Hepatocyte (in vitro differentiated cells): ENCODE results near the gene UCP3. TPM values are rescaled to one million over a fixed set of nuclear protein-coding genes. Genes with fewer than 3 reads are reported as not detected.
"Not testable (repeated sequence)": the region's sequence is repeated elsewhere in the genome, so short reads cannot be mapped to it uniquely, and the experiment has no call there.

Experiments
- DNase-seq: peaks from one replicate; pipeline ENCODE4 v3.0.0-alpha.2; 2016; ENCODE audit warnings: low spot score
- H2AFZ ChIP-seq: fragments of 200-600 bp; sonication (generic); 2 replicates; pipeline ENCODE4 v1.6.0; 2016; ENCODE audit warnings: antibody characterized with exemption, mild to moderate bottlenecking
- H3K27ac ChIP-seq: fragments of 200-600 bp; sonication (generic); 2 replicates; pipeline ENCODE4 v1.5.1; 2016; ENCODE audit warnings: mild to moderate bottlenecking
- H3K27me3 ChIP-seq: fragments of 200-600 bp; sonication (generic); 2 replicates; pipeline ENCODE4 v1.6.1; 2016
- H3K36me3 ChIP-seq: fragments of 200-600 bp; sonication (generic); replicated peaks from 2 replicates; pipeline ENCODE4 v1.5.1; 2016; ENCODE audit warnings: low read depth; ENCODE audit not compliant: insufficient read depth
- H3K4me1 ChIP-seq: fragments of 200-600 bp; sonication (generic); 2 replicates; pipeline ENCODE4 v1.5.1; 2016; ENCODE audit warnings: mild to moderate bottlenecking, moderate library complexity; ENCODE audit not compliant: insufficient read depth
- H3K4me2 ChIP-seq: fragments of 200-600 bp; sonication (generic); 2 replicates; pipeline ENCODE4 v1.6.0; 2016
- H3K4me3 ChIP-seq: fragments of 200-600 bp; sonication (generic); 2 replicates; pipeline ENCODE4 v1.5.1; 2016; ENCODE audit warnings: mild to moderate bottlenecking
- H3K79me2 ChIP-seq: fragments of 200-600 bp; sonication (generic); 2 replicates; pipeline ENCODE4 v1.6.0; 2017; ENCODE audit warnings: mild to moderate bottlenecking
- H3K9me2 ChIP-seq: fragments of 200-600 bp; sonication (generic); replicated peaks from 2 replicates; pipeline ENCODE4 v1.6.0; 2017; ENCODE audit warnings: mild to moderate bottlenecking; ENCODE audit not compliant: insufficient read depth
- H3K9me3 ChIP-seq: fragments of 200-600 bp; sonication (generic); 2 replicates; pipeline ENCODE4 v1.5.1; 2016; ENCODE audit warnings: low read depth, mild to moderate bottlenecking
- H4K20me1 ChIP-seq: fragments of 200-600 bp; sonication (generic); 2 replicates; pipeline ENCODE4 v1.6.0; 2016; ENCODE audit warnings: mild to moderate bottlenecking; ENCODE audit not compliant: insufficient read depth, poor library complexity, severe bottlenecking
- EZH2 ChIP-seq: fragments of 200-600 bp; sonication (generic); IDR thresholded peaks from 2 replicates; pipeline ENCODE4 v1.6.1; 2016; ENCODE audit warnings: antibody characterized with exemption, mild to moderate bottlenecking, borderline replicate concordance
- EZH2phosphoT487 ChIP-seq: fragments of 200-600 bp; sonication (generic); IDR thresholded peaks from one replicate; pipeline ENCODE4 v1.6.1; 2018; ENCODE audit warnings: antibody characterized with exemption, mild to moderate bottlenecking, low read depth, moderate library complexity; ENCODE audit not compliant: unreplicated experiment, severe bottlenecking
- WGBS: methylation state at CpG from one replicate; pipeline ENCODE4 v1.1.6; 2016; ENCODE audit warnings: low lambda C conversion rate; ENCODE audit errors: missing lambda C conversion rate; 5-methylcytosine and 5-hydroxymethylcytosine counted together
- polyA plus RNA-seq: library from polyadenylated mRNA; unstranded; fragments of >200 nt; fragmentation: Nextera tagmentation; extraction: Ambion mirVana; gene quantifications from 2 replicates; pipeline ENCODE4 v1.2.1, GENCODE V29; 2016
- total RNA-seq: library from RNA; depleted of rRNA; stranded (reverse); fragments of >200 nt; gene quantifications from 2 replicates; pipeline ENCODE4 v1.2.3, GENCODE V29; 2014
- TF ChIP-seq, protein P1 (sequence below): fragments of 200-600 bp; sonication (generic); IDR thresholded peaks from 2 replicates; pipeline ENCODE4 v1.5.1; 2016; ENCODE audit warnings: antibody characterized with exemption, mild to moderate bottlenecking; ENCODE audit not compliant: poor library complexity

The UCP3 gene
- total and polyA plus RNA-seq, 2 experiments from 2014 or later: 0.80 TPM; not detected in 1

DNA sequence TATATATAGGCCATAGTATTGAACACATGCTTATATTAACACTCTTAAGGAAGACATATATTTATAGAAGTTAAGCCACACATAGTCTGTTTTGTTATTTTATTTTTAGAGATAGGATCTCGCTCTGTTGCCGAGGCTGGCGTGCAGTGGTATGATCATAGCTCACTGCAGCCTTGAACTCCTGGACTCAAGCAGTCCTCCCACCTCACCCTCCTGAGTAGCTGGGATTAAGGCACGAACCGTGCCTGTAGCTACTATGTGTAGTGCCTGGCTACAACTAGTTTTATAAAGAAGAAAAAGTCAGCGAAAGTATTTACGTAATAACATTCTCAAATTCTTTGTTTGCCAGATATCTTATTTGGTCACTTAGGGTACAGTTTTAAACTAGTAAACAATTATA is 20.7 kb downstream of the UCP3 start:
- H3K4me3 ChIP-seq: no peak overlapping the region
- no peaks in the 10 kb centered on the region for H3K9me2 ChIP-seq
- H3K27me3 ChIP-seq: no peaks in the 10 kb centered on the region
- no peak overlapping the region for H2AFZ ChIP-seq
- H3K9me3 ChIP-seq: no peaks in the 10 kb centered on the region
- TF ChIP-seq EZH2: no peak
- TF ChIP-seq EZH2phosphoT487: no peak
- TF ChIP-seq, protein P1, sequence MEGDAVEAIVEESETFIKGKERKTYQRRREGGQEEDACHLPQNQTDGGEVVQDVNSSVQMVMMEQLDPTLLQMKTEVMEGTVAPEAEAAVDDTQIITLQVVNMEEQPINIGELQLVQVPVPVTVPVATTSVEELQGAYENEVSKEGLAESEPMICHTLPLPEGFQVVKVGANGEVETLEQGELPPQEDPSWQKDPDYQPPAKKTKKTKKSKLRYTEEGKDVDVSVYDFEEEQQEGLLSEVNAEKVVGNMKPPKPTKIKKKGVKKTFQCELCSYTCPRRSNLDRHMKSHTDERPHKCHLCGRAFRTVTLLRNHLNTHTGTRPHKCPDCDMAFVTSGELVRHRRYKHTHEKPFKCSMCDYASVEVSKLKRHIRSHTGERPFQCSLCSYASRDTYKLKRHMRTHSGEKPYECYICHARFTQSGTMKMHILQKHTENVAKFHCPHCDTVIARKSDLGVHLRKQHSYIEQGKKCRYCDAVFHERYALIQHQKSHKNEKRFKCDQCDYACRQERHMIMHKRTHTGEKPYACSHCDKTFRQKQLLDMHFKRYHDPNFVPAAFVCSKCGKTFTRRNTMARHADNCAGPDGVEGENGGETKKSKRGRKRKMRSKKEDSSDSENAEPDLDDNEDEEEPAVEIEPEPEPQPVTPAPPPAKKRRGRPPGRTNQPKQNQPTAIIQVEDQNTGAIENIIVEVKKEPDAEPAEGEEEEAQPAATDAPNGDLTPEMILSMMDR: no peak
- H3K27ac ChIP-seq: no peak overlapping the region
- peaks cover 6% of the 10 kb centered on the region for H3K4me1 ChIP-seq
- no peaks in the 10 kb centered on the region for H3K36me3 ChIP-seq
- DNase-seq: no peak
- no peaks in the 10 kb centered on the region for H3K79me2 ChIP-seq
- H4K20me1 ChIP-seq: no peaks in the 10 kb centered on the region
- no peak overlapping the region for H3K4me2 ChIP-seq
- WGBS: 93% methylated on average over 7 of the region's 7 CpGs

DNA sequence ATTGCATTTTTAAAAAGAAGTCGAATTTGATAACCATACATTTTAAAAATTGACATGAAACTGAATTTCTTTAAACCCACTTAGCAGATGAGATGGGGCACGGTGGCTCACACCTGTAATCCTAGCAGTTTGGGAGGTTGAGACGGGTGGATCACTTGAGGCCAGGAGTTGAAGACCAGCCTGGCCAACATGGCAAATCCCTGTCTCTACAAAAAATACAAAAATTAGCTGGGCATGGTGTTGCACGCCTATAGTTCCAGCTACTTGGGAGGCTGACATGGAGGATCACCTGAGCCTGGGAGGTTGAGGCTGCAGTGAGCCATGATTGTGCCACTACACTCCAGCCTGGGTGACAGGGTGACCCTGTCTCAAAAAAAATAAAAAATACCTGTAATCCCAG is 23.2 kb downstream of the UCP3 start:
- not testable (repeated sequence) for H3K27ac ChIP-seq, H3K4me2 ChIP-seq, H2AFZ ChIP-seq, DNase-seq, H4K20me1 ChIP-seq, H3K27me3 ChIP-seq, H3K4me1 ChIP-seq, H3K4me3 ChIP-seq, H3K36me3 ChIP-seq, H3K79me2 ChIP-seq, H3K9me3 ChIP-seq, H3K9me2 ChIP-seq
- 89% methylated on average over 4 of the region's 4 CpGs for WGBS

DNA sequence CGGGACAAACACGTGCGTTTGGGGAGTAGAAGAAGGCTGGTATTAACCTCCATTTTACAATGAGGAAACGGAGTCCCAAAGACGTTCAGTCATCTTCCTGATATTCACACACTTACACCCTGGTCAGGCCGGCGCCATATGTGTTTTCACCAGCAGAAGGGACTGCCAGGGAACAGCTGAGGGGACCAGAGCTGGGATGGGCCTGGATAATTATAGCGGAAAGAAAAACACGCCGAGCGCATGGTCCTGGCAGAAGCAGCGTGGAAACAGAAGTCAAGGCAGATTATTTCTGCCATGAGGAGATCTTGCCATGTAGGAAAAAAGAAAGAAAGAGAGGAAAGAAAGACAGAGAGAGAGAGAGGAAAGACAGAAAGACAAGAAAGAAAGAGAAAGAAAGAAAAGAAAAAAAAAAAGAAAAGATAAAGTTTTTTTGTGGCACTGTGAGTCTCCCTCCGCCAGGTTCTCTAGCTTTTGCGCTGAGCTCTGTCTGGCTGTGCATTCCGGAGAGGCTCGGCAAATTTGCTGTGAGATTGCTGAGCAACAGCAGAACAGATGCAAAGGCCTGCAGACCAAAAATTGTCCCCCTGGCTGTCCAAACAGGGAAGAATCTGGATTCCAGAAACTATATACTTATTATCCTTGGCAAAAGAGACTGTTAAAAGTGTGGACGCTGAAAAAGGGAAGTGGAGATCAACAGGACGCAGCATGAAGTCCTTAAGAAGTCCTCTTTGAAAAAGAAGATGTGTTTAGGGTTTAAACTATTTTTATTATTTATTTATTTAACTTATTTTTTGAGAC is 24.9 kb downstream of the UCP3 start:
- no peaks in the 10 kb centered on the region for H4K20me1 ChIP-seq
- H3K36me3 ChIP-seq: no peaks in the 10 kb centered on the region
- H3K27me3 ChIP-seq: no peaks in the 10 kb centered on the region
- H3K4me3 ChIP-seq: no peak overlapping the region
- H3K4me2 ChIP-seq: peak overlapping the region; percentile 95
- peaks cover 6% of the 10 kb centered on the region for H3K4me1 ChIP-seq
- H3K27ac ChIP-seq: peak overlapping the region; percentile 84
- WGBS: 72% methylated on average over 18 of the region's 18 CpGs
- H3K9me2 ChIP-seq: no peaks in the 10 kb centered on the region
- no peaks in the 10 kb centered on the region for H3K79me2 ChIP-seq
- H2AFZ ChIP-seq: peak overlapping the region; percentile 98
- TF ChIP-seq, protein P1: no peak
- TF ChIP-seq EZH2 (no peak), EZH2phosphoT487 (no peak)
- no peaks in the 10 kb centered on the region for H3K9me3 ChIP-seq
- DNase-seq: no peak

DNA sequence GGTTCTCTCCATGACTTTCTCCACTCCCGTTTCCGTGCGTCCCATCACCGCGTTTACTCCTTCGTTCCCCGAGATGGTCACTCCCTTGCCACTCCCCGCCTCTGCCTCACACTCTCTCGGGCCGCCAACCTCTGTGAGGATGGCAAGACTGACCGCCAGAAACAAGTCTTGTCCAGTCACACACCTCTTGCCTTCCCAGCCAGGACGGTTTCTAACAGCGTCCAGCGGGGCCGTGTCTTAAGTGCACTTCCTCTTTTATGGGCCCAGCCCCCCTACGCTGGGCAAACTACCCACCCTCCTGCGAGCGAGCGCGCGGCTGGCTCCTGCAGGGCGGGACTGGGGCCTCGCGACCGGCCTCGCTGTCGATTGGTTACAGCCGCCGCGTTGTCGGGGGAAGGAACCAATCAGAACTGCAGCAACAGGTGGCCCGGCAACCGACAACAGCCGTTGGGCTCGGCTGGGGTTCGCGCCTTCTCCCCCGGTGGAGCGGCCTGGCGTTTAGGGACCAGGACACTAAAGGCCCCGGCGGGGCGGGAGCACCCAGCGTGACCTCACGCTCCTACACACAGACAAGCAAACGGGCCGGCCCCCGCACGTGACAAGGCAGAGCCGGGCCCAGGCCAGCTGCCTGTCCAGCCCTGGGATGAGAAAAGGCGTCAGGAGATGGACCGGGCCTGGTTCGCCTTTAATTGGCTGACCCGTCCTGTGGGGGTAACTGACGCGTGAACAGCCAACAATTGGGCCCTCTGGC is 25.7 kb downstream of the UCP3 start:
- Histone ChIP-seq H2AFZ (peak overlapping the region; percentile 98), H4K20me1 (no peaks in the 10 kb centered on the region)
- WGBS: 3% methylated on average over 56 of the region's 56 CpGs

More for the DNA sequence above, 25.7 kb downstream of the UCP3 start:
- peak overlapping the region; percentile 55 for H3K4me3 ChIP-seq
- no peaks in the 10 kb centered on the region for H3K36me3 ChIP-seq
- peak overlapping the region; percentile 84 for H3K27ac ChIP-seq
- peak; percentile 89 for DNase-seq
- TF ChIP-seq, protein P1: no peak
- no peaks in the 10 kb centered on the region for H3K79me2 ChIP-seq
- peak overlapping the region; percentile 95 for H3K4me2 ChIP-seq
- H3K9me2 ChIP-seq: no peaks in the 10 kb centered on the region
- H3K27me3 ChIP-seq: no peaks in the 10 kb centered on the region
- no peaks in the 10 kb centered on the region for H3K9me3 ChIP-seq
- H3K4me1 ChIP-seq: peaks cover 6% of the 10 kb centered on the region
